Stimulated activated naive CD8-positive, alpha-beta T cell treated with anti-CD3 and anti-CD28 coated beads, Interleukin-15, Interleukin-2, amounts not matched to agents 100 U/mL and 50 U/mL, for 24 hours (primary cell): ENCODE measurements around the gene RSAD2.

Experiments used
- ATAC-seq: fragments of 150-1000 bp; cut with Tn5 transposase; one replicate; pipeline ENCODE4 v1.10.0; 2021
- DNase-seq: peaks from one replicate; pipeline ENCODE4 v3.0.0; 2021

Gene RSAD2

DNA sequence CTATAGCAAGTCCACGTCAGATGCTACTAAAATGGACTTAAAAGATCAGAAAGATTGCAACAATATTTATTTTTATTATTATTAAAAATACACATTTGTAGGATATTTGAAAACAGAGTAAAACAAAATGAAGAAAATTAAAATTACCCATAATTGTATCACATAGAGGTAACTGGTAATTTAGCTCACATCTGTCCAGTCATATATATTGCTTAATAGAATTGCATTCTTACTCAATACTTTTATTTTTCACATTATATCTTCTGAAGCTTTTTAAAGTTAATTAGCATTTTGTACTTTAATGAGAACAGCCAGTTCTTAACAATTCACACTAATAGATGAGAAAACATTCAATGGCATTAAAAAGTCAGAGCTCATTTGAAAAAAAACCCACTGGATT, 28.1 kb downstream of the RSAD2 start:
- DNase-seq (no peak), ATAC-seq (no peak)

GRCh38 chr2:6906165-6906741, 28.7 kb downstream of the RSAD2 start:
- peak; percentile 85 for ATAC-seq
- no peak for DNase-seq

DNA sequence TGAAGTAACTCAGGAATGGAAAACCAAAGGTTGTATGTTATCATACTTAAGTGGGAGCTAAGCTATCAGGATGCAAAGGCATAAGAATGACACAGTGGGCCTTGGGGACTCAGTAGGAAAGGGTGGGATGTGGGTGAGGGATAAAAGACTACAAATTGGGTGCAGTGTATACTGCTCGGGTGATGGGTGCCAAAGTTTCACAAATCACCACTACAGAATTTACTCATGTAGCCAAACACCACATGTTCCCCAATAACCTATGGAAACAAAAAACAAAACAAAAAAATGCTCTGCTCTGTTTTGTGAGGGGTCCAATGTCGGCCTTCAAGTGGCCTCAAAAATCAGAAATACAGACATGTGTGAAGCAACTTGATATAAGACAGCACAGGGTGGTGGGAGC, 30.7 kb downstream of the RSAD2 start:
- ATAC-seq (no peak), DNase-seq (no peak)

- DNase-seq (no peak), ATAC-seq (peak; percentile 64)
Measured at GRCh38 chr2:6909431-6910385, 32.1 kb downstream of the RSAD2 start.

GRCh38 chr2:6911721-6912120, 34.1 kb downstream of the RSAD2 start:
- ATAC-seq: no peak
- no peak for DNase-seq

DNA sequence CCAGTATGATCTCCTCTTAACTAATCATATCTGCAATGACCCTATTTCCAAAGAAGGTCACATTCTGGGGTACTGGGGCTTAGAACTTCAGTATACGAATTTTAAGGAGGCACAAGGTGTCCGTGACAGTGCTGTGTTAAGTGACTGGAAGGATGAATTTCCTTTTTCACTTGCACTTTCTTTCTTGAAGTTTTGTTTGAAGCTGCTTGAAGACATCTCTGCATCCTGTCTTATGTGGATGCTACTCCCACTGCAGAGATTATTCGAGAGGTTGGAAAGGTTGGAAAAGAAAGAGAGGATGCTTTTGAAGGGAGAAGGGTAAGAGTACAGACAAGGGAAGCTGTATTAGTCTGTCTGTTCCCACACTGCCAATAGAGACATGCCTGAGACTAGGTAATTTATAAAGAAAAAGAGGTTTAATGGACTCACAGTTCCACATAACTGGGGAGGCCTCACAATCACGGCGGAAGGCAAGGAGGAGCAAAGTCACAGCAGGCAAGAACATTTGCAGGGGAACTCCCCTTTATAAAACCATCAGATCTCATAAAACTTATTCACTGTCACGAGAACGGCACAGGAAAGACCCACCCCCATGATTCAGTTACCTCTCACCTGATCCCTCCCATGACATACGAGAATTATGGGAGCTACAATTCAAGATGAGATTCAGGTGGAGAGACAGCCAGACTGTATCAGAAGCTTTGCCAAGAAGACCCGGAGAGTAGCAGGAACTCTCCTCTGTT, 36.0 kb downstream of the RSAD2 start:
- DNase-seq: peak; percentile 55
- peak; percentile 17 for ATAC-seq

DNA sequence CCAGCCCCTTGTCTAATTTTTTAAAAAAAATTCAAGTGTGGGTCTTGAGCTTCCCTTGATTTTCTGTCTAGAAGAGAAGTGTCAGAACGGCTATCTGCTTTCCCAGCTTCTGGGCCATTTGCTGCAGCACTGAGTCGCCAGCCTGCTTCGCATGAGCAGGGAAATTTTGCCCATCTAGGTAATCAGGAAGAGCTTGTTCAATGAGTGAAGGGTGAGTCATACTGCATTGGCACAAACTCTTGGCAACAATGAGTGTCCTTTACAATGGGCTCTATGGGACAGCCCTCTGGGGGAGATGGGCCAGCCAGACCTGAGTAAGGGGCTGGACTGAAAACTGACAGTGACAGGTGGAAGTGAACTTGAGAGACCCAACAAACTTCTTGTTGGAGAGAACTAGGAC, 37.3 kb downstream of the RSAD2 start:
- ATAC-seq (peak; percentile 25), DNase-seq (peak; percentile 30)

DNA sequence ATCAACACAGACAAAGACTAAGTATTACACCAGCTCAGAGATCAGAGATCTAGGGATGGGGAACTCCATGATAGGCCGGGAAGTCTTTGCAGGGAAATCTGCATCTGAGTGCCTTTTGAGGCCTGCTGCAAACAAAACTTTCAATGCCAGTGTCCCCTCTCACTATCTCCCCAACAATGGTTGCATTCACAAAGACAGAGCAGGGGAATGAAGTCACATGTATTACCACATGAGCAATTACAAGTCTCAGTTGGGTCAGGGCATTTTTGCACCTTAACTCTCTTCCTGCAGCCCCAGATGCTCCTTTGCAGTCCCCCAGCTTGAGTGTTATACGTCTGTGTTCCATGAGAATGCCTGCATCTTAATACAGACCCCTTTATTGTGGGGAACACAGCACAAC, 37.8 kb downstream of the RSAD2 start:
- no peak for DNase-seq
- ATAC-seq: no peak

GRCh38 chr2:6916224-6916623, 38.6 kb downstream of the RSAD2 start:
- no peak for ATAC-seq

DNA sequence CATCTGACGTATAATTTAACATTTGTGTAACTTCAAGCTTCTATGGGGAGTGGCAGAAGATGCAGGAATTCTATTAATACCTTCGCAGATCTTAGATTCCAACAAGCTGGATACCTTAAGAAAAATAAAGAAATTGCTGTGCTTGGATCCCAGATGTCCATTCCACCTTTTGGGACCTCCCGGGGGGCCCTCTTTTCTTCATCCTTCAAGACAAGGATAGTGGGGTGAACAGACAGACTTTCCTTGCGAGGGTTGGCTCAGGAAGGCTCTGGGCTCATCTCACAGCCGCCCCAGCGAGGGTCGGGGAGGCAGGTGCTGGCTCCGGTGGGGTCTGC, 39.1 kb downstream of the RSAD2 start:
- DNase-seq (no peak), ATAC-seq (no peak)

More at GRCh38 chr2:6916224-6916623, 38.6 kb downstream of the RSAD2 start:
- DNase-seq: no peak

- ATAC-seq (peak; percentile 81), DNase-seq (peak; percentile 86)
Measured at GRCh38 chr2:6917071-6917760, 39.6 kb downstream of the RSAD2 start, which contains the start of gene RNF144A. Gene RNF144A, plus strand, starts transcription at chr2:6917412. Its CDS starts 79,515 bp downstream, at chr2:6996927.

DNA sequence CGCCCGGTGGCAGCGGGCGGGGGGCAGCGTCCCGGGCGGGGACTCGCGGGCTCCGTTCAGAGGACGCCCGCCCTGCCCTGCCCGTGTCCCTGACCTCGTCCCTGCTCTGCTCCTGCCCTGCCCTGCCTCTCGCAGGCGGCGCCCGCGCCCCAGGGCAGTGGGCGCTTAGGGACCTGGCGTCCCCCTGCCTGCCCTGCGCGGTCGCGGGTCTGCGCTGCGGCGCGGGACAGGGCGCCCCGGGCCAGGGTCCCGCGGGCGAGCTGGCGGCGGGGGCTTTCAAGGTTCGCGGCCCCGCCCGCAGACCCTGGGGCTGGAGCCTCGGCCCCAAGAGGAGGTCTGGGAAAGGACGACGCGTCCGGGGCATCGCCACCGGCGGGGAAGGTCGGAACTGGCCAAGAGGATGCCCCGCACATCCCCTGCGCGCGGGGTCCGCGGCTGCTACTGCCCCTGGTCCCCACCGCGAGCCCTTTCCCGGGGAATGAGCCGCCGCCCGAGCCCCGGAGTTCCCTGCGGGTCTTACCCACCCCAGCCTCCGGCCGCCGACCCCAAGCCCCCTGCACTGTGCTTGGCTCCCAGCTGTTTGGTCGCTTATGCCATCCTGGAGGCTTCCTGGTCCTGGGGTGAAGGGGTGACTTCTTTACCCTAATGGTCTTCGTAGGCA, 40.3 kb downstream of the RSAD2 start:
- peak; percentile 27 for DNase-seq
- ATAC-seq: peak; percentile 19

DNA sequence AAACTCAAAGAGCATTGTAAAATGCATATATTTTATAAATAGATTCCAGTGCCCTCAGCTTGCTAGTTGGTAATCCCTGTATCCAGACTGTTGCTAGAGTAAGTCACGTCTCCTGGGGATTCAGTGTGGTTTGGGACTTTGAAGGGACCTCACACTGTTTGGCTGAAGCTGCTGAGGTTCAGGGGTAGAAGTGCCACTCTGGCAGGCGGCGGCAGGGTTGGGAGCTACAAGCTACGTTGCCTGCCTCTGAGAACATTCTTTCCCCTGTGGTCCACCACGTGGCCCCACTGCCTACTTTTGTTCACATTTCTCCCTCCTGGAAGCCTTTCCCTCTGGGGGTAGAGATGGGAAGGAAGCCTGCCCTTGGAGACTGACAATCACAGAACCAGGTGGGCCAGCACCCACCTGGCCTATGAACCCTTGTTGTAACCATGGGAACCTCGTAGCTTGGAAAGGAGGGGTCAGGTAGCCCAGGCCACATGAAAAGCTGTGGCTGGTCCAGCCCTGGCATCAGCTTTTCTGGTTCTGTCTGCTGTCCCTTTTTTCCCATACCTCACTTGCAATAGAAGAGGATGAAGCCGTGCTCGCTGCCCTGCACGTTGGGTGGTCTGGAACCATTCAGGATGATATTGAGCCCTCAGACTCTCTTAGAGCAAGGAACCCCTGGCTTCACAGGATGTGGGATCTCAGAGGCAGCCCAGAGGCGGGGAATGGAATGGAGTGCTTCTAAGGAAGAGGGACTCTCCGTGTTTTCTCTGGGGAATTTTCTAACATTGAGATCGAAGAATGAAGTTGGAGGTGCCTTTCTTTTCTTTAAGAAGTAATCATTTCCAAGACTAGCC, 42.5 kb downstream of the RSAD2 start:
- ATAC-seq (no peak), DNase-seq (no peak)

GRCh38 chr2:6920743-6921064, 43.1 kb downstream of the RSAD2 start:
- DNase-seq: no peak
- no peak for ATAC-seq

DNA sequence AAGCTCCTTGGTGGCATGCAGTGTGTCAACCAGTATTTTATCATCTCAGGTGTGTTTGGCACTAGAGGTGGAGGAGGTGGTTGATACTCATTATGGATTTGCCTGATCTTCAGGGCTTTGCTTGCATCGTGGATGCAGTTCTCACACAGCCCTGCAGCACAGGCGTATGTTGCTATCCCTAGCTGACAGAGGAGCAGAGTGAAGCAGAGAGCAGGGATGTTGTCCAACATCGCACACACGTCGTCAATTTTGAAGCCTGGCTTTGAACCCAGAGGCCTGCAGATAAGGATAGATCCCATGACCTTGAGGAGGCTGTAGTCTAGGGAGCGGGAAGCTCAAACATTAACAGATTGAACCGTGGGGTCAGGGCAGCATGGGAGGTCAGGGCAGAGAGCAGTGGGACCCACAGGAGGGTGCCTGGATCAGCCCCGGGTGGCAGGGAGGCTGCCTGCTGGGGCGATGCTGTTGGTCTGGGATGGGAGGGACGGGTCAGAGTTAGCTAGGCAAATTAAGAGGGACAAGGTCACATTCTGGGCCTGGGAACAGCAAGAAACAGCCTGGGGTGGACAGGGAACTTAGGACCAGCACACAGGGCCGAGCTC, 43.8 kb downstream of the RSAD2 start:
- ATAC-seq: no peak
- no peak for DNase-seq

DNA sequence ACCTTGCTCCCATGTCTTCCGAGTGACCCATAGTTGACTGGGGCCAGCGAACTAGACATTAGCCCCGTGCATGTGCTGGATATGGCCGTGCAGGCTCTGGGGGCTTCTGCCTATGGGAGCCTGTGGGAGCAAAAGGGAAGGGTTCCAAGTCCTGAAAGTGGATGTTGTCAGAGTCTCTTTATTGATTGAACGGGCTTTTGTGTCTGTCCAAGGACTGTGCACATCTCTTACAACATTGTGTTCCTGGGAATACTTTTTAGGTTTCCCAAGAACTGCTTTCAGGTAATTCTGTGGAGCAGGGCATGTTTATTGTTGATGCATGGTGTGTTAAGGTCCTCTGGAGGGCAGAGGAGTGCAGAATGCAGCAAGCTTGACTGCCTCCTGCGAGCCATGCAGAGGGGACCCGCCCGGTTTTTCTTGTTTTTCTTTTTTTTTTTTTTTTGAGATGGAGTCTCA, 44.7 kb downstream of the RSAD2 start:
- DNase-seq (no peak), ATAC-seq (no peak)

GRCh38 chr2:6923319-6923718, 45.7 kb downstream of the RSAD2 start:
- ATAC-seq: no peak
- no peak for DNase-seq

DNA sequence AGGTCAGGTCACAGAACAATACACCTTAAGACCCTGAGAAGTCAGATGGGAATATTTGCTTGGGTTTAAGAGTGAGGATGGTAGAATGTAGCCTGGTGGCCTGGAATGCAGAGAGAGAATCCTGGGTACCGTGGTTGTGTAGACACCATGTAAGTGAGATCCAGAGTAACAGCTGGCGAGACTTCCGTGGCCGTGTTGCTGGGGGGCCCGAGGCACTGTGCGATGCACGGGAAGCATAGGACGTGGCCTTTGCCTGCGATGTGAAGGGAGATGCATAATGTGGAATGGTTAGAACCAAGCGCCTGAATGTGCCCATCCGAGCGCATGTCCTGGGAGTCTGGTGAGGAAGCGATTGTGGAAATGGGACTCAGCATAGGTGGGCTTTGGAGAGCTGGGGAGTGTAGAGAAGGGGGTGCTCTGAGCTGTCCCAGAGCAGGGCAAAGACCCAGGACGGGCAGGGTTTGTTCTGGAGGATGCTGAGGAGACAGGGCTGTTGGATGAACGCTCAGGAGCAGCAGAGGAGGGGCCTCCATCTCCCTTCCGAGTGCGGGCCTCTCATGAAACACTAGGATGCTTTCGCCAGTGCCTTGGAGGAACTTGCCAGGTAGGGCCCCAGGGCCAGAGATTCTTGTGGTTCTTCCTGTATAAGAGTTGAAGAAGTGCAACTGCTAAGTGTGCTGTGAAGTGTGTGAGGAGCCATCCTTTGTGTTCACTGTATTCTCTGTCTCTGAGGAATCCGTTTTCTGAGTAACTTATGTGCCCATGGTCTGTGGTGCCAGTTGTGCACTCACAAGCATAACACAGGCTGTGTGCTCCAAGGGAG, 46.7 kb downstream of the RSAD2 start:
- ATAC-seq (no peak), DNase-seq (no peak)

DNA sequence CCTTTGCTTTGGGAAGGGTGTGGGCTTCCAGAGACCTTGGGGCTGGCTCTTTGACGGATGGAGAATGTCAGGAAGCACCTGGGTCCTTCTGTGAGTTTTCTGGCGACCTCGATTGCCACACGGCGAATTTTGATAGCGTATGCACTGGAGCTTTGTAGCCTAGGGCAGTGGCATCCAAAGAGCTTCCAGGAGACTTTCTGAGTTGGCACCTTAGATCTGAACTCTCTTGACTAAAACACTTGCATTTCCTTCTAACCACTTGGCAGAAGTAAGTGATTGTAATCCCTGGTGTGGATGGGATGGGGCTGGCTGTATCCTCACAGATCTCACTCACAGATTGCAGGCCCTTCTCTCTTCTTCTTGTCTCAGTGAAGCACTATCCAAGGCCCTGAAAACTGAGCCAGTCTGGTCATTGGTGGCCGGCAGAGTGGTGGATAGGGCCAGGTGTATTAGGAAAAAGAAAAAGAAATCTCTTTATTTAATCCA, 47.4 kb downstream of the RSAD2 start:
- no peak for ATAC-seq
- DNase-seq: no peak
